ENCODE measurements around the gene DCAF12.
A peak's percentile ranks its signal among the peaks of the same experiment; 100 is the strongest.

GRCh38 chr9:34123682-34124081 is 2.8 kb downstream of the DCAF12 start:
- TF ChIP-seq CTCF (IDR thresholded peaks at IDR 0.05; ENCODE audit: insufficient read depth, low read length) (no peak), POLR2AphosphoS5 (IDR thresholded peaks at IDR 0.05; ENCODE audit: low read depth) (0 out of 2 replicates have a peak, but pooled peaks have one; percentile 41), REST (IDR thresholded peaks at IDR 0.05; ENCODE audit: insufficient replicate concordance, low read depth) (no peak), SPI1 (IDR thresholded peaks at IDR 0.05; ENCODE audit: borderline replicate concordance, low read depth) (peak; percentile 74; the same call in 1 of the 2 replicates)

All from HL-60 (cell line).